T-helper 17 cell (primary cell): ENCODE data around the gene SPG11. TPM values are rescaled to one million over a fixed set of nuclear protein-coding genes. Genes with fewer than 3 reads are reported as not detected.
"Not testable (repeated sequence)": the region's sequence is repeated elsewhere in the genome, so short reads cannot be mapped to it uniquely, and the experiment has no call there.

Source experiments
- ATAC-seq: fragments of 150-1000 bp; cut with Tn5 transposase; 2 replicates; pipeline ENCODE4 v1.10.0; 2021; ENCODE audit warnings: mild to moderate bottlenecking, moderate library complexity
- DNase-seq, 3 donors: peaks; one replicate each; pipeline versions ENCODE4 v3.0.0 to v3.0.0-alpha.2; 2020 to 2021
- H3K9me3 ChIP-seq: one replicate; pipeline ENCODE4 v1.7.0; 2013; ENCODE audit warnings: low read length, mild to moderate bottlenecking; ENCODE audit not compliant: control insufficient read depth, poor library complexity, severe bottlenecking
- H3K27ac Mint-ChIP-seq: one replicate; pipeline ENCODE4 v1.8.0; 2022; ENCODE audit warnings: mild to moderate bottlenecking, moderate library complexity, mixed read lengths
- H3K27me3 Mint-ChIP-seq: one replicate; pipeline ENCODE4 v1.8.0; 2022; ENCODE audit warnings: mixed read lengths
- H3K36me3 Mint-ChIP-seq: one replicate; pipeline ENCODE4 v1.8.0; 2022; ENCODE audit warnings: low read depth, mixed read lengths
- H3K4me1 Mint-ChIP-seq: one replicate; pipeline ENCODE4 v1.8.0; 2022; ENCODE audit warnings: mild to moderate bottlenecking, mixed read lengths
- H3K4me3 Mint-ChIP-seq: one replicate; pipeline ENCODE4 v1.8.0; 2022; ENCODE audit warnings: mild to moderate bottlenecking, moderate library complexity, mixed read lengths
- total RNA-seq, 4 donors: library from RNA in 2 of 4; stranded (reverse) in 2 of 4; gene quantifications; one replicate each; pipeline ENCODE4 v1.2.3 and lab custom pipeline; 2022 to 2026

SPG11 gene
- total RNA-seq, 2 donors from 2014 or later = 71.0 to 76.4 TPM

DNA sequence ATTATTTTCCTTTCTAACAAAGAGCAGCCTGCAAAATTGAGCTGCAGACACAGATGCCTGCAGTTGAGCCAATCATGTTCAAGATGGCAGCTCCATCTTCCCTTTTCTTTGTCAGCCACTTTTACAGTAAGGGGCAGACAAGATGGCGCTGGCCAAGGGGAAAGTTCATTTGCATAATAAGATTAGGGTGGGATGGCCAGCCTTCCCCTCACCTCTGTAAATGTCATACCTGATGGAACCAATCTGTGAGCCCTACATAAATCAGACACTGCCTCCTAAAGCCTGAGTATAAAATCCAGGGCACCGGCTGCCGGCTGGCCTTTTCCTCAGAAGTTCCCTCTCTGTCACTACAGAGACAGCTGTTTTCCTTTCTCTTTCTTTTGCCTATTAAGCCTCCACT is 31.8 kb upstream of the SPG11 start:
- DNase-seq (no peak), ATAC-seq (no peak)
- peak overlapping the region; percentile 86 for H3K27ac Mint-ChIP-seq
- H3K4me3 Mint-ChIP-seq = no peak overlapping the region
- H3K9me3 ChIP-seq = no peaks in the 10 kb centered on the region
- H3K4me1 Mint-ChIP-seq = peaks cover 11% of the 10 kb centered on the region
- H3K36me3 Mint-ChIP-seq = no peaks in the 10 kb centered on the region
- H3K27me3 Mint-ChIP-seq = no peaks in the 10 kb centered on the region

DNA sequence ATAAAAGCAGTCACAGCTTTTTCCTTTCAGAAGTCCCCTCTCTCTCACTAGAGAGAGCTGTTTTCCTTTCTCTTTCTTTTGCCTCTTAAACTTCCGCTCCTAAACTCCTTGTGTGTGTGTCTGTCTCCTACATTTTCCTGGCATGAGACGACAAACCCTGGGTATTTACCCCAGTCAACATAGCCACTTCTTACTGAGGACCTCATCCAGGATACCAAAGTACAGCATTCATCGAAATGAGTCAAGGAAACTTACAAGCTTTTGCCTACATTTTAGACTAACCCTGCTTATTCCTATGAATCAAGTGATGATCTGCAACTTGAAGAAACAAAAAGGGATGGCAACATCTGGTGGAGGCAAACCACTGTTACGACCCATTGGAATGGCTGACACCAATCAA is 31.0 kb upstream of the SPG11 start:
- H3K4me1 Mint-ChIP-seq = peaks cover 11% of the 10 kb centered on the region

DNA sequence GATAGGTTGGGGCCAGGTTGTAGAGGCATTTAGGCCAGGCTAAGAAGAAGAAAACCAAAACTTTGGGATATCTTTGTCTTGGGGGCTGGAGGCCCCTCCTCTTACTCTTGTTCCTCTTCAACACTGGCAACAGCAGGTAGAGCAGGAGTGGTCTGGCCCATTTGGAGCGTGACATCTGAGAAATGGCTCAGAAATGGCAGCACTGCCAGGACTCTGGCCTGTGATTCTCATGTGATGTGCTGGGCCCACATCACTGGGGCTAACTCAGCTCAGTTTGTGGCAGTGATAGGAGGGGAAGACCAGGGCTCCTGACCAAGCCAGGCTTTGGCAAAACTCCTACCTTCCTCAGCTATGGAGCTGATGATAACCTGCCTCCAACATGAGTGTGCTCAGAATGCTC is 29.2 kb upstream of the SPG11 start:
- no peak overlapping the region for H3K4me3 Mint-ChIP-seq
- DNase-seq (no peak), ATAC-seq (no peak)
- no peak overlapping the region for H3K27ac Mint-ChIP-seq
- H3K27me3 Mint-ChIP-seq = no peaks in the 10 kb centered on the region
- peaks cover 11% of the 10 kb centered on the region for H3K4me1 Mint-ChIP-seq
- H3K9me3 ChIP-seq = no peaks in the 10 kb centered on the region
- H3K36me3 Mint-ChIP-seq = no peaks in the 10 kb centered on the region

More for the DNA sequence above, 31.0 kb upstream of the SPG11 start:
- DNase-seq (no peak), ATAC-seq (no peak)
- H3K9me3 ChIP-seq = no peaks in the 10 kb centered on the region
- H3K4me3 Mint-ChIP-seq = no peak overlapping the region
- H3K27me3 Mint-ChIP-seq = no peaks in the 10 kb centered on the region
- peak overlapping the region; percentile 86 for H3K27ac Mint-ChIP-seq
- no peaks in the 10 kb centered on the region for H3K36me3 Mint-ChIP-seq

DNA sequence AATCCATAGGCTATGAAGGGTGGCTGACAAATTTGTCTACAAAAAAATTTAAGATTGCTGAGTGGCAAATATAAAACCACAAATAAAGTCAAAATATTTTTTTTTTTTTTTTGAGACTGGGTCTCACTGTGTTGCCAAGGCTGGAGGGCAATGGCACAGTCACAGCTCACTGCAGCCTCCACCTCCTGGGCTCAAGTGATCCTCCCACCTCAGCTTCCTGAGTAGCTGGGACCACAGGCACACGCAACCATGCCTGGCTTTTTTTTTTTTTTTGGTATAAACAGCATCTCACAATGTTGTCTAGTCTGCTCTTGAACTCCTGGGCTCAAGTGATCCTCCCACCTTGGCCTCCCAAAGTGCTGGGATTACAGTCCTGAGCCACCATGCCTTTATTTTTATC is 26.8 kb upstream of the SPG11 start:
- peak; percentile 66 for ATAC-seq
- H3K36me3 Mint-ChIP-seq, H3K4me3 Mint-ChIP-seq, DNase-seq, H3K4me1 Mint-ChIP-seq, H3K27ac Mint-ChIP-seq, H3K9me3 ChIP-seq, H3K27me3 Mint-ChIP-seq: not testable (repeated sequence)

DNA sequence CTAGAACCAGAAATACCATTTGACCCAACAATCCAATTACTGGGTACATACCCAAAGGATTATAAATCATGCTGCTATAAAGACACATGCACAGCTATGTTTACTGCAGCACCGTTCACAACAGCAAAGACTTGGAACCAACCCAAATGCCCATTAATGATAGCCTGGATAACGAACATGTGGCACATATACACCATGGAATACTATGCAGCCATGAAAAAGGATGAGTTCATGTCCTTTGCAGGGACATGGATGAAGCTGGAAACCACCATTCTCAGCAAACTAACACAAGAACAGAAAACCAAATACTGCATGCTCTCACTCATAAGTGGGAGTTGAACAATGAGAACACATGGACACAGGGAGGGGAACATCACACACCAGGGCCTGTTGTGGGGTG is 25.9 kb upstream of the SPG11 start:
- not testable (repeated sequence) for H3K27ac Mint-ChIP-seq, H3K4me1 Mint-ChIP-seq, DNase-seq, H3K4me3 Mint-ChIP-seq, ATAC-seq, H3K27me3 Mint-ChIP-seq, H3K9me3 ChIP-seq, H3K36me3 Mint-ChIP-seq

DNA sequence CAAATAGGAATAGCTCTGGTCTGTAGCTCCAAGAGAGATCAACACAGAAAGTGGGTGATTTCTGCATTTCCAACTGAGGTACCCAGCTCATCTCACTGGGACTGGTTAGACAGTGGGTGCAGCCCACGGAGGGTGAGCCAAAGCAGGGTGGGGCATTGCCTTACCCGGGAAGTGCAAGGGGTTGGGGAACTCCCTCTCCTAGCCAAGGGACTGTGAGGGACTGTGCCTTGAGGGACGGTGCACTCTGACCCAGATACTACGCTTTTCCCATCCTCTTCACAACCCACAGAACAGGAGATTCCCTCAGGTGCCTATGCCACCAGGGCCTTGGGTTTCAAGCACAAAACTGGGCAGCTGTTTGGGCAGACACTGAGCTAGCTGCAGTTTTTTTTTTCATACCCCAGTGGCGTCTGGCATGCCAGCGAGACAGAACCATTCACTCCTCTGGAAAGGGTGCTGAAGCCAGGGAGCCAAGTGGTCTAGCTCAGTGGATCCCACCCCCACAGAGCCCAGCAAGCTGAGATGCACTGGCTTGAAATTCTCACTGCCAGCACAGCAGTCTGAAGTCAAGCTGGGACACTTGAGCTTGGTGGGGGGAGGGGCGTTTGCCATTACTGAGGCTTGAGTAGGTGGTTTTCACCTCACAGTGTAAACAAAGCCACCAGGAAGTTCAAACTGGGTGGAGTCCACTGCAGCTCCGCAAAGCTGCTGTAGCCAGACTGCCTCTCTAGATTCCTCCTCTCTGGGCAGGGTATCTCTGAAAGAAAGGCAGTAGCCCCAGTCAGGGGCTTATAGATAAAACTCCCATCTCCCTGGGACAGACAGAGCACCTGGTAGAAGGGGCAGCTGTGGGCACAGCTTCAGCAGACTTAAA is 19.6 kb upstream of the SPG11 start:
- peak; percentile 34 to 68 (median 50) for DNase-seq
- H3K36me3 Mint-ChIP-seq = not testable (repeated sequence)
- H3K4me1 Mint-ChIP-seq = peaks cover 32% of the 10 kb centered on the region

DNA sequence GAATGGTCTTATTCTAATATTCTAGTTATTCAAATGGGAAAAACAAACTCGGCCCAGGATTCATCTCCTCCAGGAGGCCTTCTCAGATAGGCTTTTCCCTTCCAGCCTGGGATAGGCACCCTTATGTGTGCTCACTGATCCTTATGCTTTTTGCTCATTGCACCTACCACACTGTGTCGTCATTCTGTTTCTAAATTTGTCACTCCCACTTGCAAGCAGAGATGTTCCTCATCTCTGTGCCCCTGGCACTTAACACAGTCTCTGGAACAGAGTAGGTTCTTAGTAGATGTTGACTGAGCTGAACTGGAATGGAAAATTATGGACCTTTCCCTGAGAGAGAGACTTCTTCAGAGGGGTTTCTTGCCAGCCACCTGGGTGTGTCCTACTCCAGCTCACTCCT is 18.7 kb upstream of the SPG11 start:
- no peak for ATAC-seq
- Mint-ChIP-seq H3K27me3 (no peaks in the 10 kb centered on the region), H3K36me3 (peaks cover 4% of the 10 kb centered on the region)

More for the DNA sequence above, 19.6 kb upstream of the SPG11 start:
- Mint-ChIP-seq H3K27ac (peak overlapping the region; percentile 95), H3K4me3 (peak overlapping the region; percentile 21)
- ATAC-seq = peak; percentile 85
- H3K27me3 Mint-ChIP-seq, H3K9me3 ChIP-seq: not testable (repeated sequence)

DNA sequence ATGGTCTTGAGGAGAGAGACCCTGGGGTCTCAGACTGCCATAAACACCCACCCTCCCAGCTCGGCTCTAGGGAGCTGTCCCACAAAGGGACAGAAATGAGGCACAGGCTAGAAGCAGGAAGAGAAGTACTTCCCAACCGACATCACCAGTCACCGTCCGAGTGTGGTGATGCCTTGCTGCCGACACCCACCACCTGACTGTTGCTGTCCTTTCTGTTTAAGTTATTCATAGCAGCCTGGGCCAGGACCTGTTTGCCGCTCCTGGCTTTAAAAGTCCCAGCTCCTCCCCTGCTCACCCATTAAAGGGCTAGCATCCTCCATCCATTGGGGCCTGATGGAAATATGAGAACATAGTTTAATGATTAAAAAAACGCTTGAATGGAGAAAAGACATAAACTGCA is 13.2 kb upstream of the SPG11 start:
- peak overlapping the region; percentile 80 for H3K4me3 Mint-ChIP-seq
- H3K4me1 Mint-ChIP-seq = peaks cover 59% of the 10 kb centered on the region
- DNase-seq (no peak), ATAC-seq (peak; percentile 44)
- H3K36me3 Mint-ChIP-seq = peaks cover 9% of the 10 kb centered on the region
- no peaks in the 10 kb centered on the region for H3K27me3 Mint-ChIP-seq
- no peaks in the 10 kb centered on the region for H3K9me3 ChIP-seq
- H3K27ac Mint-ChIP-seq = peak overlapping the region; percentile 64

More for the DNA sequence above, 18.7 kb upstream of the SPG11 start:
- H3K9me3 ChIP-seq = peaks cover 9% of the 10 kb centered on the region
- Mint-ChIP-seq H3K4me3 (peak overlapping the region; percentile 21), H3K4me1 (peaks cover 36% of the 10 kb centered on the region), H3K27ac (peak overlapping the region; percentile 95)
- no peak for DNase-seq

DNA sequence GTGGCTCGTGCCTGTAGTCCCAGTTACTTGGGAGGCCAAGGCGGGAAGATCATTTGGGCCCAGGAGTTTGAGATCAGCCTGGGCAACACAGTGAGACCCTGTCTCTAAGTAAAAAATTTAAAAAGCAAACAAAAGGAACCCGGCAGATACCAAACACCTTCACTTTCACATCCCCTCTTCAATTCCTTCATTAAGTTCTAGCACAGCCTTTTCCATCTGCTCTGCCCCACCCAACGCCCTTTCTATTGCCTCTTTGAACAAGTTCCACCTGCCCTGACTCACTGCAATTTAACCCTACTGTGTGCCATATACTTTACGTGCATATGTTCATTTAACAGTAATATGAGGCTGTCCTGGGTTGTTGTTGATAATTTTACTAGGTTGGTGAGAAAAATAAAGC is 12.4 kb upstream of the SPG11 start:
- H3K27ac Mint-ChIP-seq = peak overlapping the region; percentile 64
- no peak for ATAC-seq
- H3K4me3 Mint-ChIP-seq = peak overlapping the region; percentile 85
- H3K27me3 Mint-ChIP-seq = no peaks in the 10 kb centered on the region
- no peaks in the 10 kb centered on the region for H3K9me3 ChIP-seq
- DNase-seq = no peak
- H3K4me1 Mint-ChIP-seq = peaks cover 62% of the 10 kb centered on the region
- peaks cover 9% of the 10 kb centered on the region for H3K36me3 Mint-ChIP-seq

DNA sequence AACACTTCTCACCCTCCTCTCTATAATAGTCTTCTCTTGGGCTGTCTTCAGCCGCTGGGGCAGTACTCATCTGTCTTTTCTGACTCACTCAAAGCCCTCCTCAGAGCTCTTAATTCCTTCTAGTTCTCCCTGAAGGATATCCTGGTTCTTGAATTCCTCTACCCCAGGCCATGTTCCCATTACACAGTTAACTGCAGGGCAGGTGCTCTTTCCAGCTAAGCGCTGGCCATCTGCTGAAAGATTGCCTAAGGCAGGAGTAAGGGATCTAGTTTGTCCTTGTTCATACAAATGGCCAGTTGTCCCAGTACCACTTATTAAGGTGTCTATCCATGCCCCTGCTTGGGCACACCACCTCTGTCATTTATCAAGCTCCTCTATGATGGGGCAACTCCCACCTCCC is 10.2 kb upstream of the SPG11 start:
- peak overlapping the region; percentile 62 for H3K4me3 Mint-ChIP-seq
- peak overlapping the region; percentile 79 for H3K27ac Mint-ChIP-seq
- ATAC-seq (no peak), DNase-seq (no peak)
- peaks cover 70% of the 10 kb centered on the region for H3K4me1 Mint-ChIP-seq
- peaks cover 4% of the 10 kb centered on the region for H3K36me3 Mint-ChIP-seq
- no peaks in the 10 kb centered on the region for H3K9me3 ChIP-seq
- H3K27me3 Mint-ChIP-seq = no peaks in the 10 kb centered on the region

DNA sequence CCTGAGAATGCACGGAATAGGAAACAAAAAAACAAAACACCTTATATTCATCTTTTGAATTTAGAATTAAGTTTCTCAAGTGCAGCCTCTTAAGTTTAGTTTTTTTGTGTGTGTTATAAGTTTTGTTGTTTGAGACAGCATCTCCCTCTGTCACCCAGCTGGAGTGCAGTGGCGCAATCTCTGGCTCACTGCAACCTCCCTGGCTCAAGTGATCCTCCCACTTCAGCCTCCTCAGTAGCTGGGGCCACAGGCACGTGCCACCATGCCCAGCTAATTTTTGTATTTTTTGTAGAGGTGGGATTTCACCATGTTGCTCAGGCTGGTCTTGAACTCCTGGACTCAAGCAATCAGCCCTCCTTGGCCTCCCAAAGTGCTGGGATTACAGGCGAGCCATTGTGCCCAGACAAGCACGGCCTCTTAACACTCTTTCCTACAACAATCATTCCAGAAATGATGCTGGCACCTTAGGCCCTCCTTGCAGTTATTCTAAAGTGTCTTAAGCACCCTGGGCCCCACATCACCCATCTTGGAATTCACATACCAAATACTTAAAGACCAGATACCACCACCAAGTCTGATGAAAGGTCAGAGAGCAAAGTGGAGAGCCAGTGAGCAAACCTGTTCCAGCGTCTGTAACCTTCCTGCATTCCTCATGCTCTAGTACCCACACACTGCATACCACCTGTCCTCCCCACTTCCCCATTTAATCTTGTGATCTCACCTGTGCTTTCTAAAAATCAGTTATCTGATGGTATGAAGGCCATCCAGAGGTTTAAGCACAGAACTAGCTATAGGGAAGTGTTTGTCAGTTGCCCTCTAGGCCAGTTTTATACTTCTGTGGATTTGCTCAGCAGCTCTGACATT is 6.9 kb upstream of the SPG11 start:
- Mint-ChIP-seq H3K27ac (peak overlapping the region; percentile 99), H3K27me3 (no peaks in the 10 kb centered on the region), H3K4me1 (peaks cover 78% of the 10 kb centered on the region), H3K36me3 (peaks cover 2% of the 10 kb centered on the region), H3K4me3 (peak overlapping the region; percentile 64)
- H3K9me3 ChIP-seq = no peaks in the 10 kb centered on the region
- peak; percentile 25 for ATAC-seq
- no peak for DNase-seq

DNA sequence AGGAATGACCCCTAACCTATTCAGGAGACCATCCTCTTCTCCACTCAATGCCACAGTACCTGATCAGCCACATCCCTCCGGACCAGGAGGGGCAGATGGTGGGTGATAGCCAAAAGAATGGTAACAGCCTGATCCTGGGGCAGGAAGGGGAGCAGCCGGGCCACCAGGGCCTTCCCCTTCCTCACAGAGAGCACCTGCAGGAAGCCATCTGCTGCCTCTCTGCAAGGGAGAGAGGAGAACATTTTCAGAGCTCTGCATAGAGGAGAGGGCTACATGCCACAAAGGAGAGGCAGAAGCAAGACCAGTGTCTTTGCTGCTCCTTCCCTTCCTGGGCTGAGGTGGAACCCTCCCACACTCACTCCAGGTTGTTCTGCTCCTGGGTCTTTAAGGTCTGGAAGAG is 5.5 kb upstream of the SPG11 start:
- no peaks in the 10 kb centered on the region for H3K27me3 Mint-ChIP-seq
- ATAC-seq (peak; percentile 35), DNase-seq (no peak)
- peak overlapping the region; percentile 99 for H3K27ac Mint-ChIP-seq
- no peaks in the 10 kb centered on the region for H3K9me3 ChIP-seq
- H3K4me3 Mint-ChIP-seq = peak overlapping the region; percentile 12
- peaks cover 79% of the 10 kb centered on the region for H3K4me1 Mint-ChIP-seq
- H3K36me3 Mint-ChIP-seq = peaks cover 2% of the 10 kb centered on the region

DNA sequence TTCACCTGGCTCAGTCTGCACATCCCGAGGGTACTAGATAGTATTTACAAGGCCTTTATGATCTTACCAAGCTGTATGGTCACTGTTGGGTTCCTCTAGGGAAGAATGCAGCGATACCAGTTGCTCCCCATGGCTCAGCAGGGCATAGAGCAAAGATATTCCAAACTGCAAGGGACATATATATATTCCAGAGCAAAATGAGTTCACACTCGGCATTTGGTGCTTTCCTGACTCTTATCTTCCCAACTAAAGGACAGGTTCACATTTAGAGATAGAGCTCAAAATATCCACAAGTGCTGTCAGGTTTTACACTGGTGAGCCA is 3.5 kb upstream of the SPG11 start:
- peaks cover 73% of the 10 kb centered on the region for H3K4me1 Mint-ChIP-seq
- DNase-seq (no peak), ATAC-seq (no peak)
- H3K27ac Mint-ChIP-seq = peak overlapping the region; percentile 99
- no peaks in the 10 kb centered on the region for H3K9me3 ChIP-seq
- H3K36me3 Mint-ChIP-seq = no peaks in the 10 kb centered on the region
- no peaks in the 10 kb centered on the region for H3K27me3 Mint-ChIP-seq
- H3K4me3 Mint-ChIP-seq = peak overlapping the region; percentile 89
